ENCODE measurements around the gene PLCB1. TPM values are rescaled to one million over a fixed set of nuclear protein-coding genes. Genes with fewer than 3 reads are reported as not detected.

PLCB1 gene
- total RNA-seq, 1 experiment from 2014 or later = 6.0 TPM

DNA sequence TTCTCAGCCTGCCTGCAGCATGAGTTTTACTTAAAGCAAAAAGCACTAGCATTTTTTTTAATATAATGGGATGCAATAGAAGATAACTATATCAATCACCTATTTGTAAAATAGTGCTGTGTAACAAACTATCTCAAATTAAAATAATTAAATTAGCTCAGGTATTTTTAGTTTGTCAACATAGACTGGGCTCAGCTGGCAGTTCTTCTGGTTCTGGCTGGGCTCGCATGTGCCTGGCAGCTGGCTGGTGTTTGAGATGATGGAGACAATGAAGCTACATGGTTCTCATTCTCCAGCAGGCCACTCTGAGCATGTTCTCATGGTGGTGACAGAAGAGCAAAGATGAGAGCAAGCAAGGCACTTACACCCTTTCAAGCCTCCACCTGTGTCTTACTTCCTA is 181.0 kb downstream of the PLCB1 start:
- no TSS peak for BruUV-seq (replicated peaks)
- TF ChIP-seq, protein P1, sequence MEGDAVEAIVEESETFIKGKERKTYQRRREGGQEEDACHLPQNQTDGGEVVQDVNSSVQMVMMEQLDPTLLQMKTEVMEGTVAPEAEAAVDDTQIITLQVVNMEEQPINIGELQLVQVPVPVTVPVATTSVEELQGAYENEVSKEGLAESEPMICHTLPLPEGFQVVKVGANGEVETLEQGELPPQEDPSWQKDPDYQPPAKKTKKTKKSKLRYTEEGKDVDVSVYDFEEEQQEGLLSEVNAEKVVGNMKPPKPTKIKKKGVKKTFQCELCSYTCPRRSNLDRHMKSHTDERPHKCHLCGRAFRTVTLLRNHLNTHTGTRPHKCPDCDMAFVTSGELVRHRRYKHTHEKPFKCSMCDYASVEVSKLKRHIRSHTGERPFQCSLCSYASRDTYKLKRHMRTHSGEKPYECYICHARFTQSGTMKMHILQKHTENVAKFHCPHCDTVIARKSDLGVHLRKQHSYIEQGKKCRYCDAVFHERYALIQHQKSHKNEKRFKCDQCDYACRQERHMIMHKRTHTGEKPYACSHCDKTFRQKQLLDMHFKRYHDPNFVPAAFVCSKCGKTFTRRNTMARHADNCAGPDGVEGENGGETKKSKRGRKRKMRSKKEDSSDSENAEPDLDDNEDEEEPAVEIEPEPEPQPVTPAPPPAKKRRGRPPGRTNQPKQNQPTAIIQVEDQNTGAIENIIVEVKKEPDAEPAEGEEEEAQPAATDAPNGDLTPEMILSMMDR (IDR thresholded peaks at IDR 0.05; ENCODE audit: unreplicated experiment) = no peak
- no peak for DNase-seq
- Mint-ChIP-seq H3K27me3 (ENCODE audit: unreplicated experiment) (no peaks in the 10 kb centered on the region), H3K4me1 (ENCODE audit: low read depth, unreplicated experiment) (no peaks in the 10 kb centered on the region), H3K36me3 (ENCODE audit: insufficient read depth, unreplicated experiment) (no peaks in the 10 kb centered on the region), H3K9me3 (ENCODE audit: low read depth, unreplicated experiment) (no peaks in the 10 kb centered on the region), H3K4me3 (ENCODE audit: low read depth, unreplicated experiment) (no peak overlapping the region), H3K27ac (ENCODE audit: unreplicated experiment) (no peak overlapping the region)
- CTCF ChIA-PET = no interaction called here
- intact Hi-C loops (cut with micrococcal nuclease; ENCODE audit: unreplicated experiment) = no loop called here

- TF ChIP-seq, protein P1 (IDR thresholded peaks at IDR 0.05; ENCODE audit: unreplicated experiment) = no peak
- no TSS peak for BruUV-seq (replicated peaks)
- DNase-seq = no peak
- CTCF ChIA-PET = no interaction called here
- intact Hi-C loops (cut with micrococcal nuclease; ENCODE audit: unreplicated experiment) = no loop called here
- Mint-ChIP-seq H3K27me3 (ENCODE audit: unreplicated experiment) (no peaks in the 10 kb centered on the region), H3K4me1 (ENCODE audit: low read depth, unreplicated experiment) (no peaks in the 10 kb centered on the region), H3K27ac (ENCODE audit: unreplicated experiment) (no peak overlapping the region), H3K36me3 (ENCODE audit: insufficient read depth, unreplicated experiment) (no peaks in the 10 kb centered on the region), H3K4me3 (ENCODE audit: low read depth, unreplicated experiment) (no peak overlapping the region), H3K9me3 (ENCODE audit: low read depth, unreplicated experiment) (no peaks in the 10 kb centered on the region)
Observed at GRCh38 chr20:8315639-8316573, 183.8 kb downstream of the PLCB1 start.

DNA sequence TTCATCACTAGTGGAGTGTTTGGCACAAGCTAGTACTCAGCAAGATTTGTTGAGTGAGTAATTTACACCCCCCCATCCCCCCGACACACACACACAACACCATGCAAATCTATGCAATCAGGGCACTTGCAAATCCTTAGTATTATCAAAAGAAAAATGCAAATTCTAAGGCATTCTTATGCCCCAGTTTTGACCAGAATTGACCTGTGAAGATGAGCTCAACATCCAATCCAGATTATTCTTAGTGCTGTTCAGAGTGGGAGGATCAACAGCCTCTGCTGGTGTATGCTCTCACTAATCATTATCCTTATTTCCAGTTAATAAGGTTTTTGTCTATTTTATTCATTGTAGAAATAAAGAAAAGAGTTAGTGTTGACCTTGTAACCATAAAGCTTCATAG is 185.4 kb downstream of the PLCB1 start:
- TF ChIP-seq, protein P1 (IDR thresholded peaks at IDR 0.05; ENCODE audit: unreplicated experiment) = no peak
- no TSS peak for BruUV-seq (replicated peaks)
- no peaks in the 10 kb centered on the region for H3K27me3 Mint-ChIP-seq (ENCODE audit: unreplicated experiment)
- no peak overlapping the region for H3K4me3 Mint-ChIP-seq (ENCODE audit: low read depth, unreplicated experiment)
- no peaks in the 10 kb centered on the region for H3K4me1 Mint-ChIP-seq (ENCODE audit: low read depth, unreplicated experiment)
- H3K36me3 Mint-ChIP-seq (ENCODE audit: insufficient read depth, unreplicated experiment) = no peaks in the 10 kb centered on the region
- no peaks in the 10 kb centered on the region for H3K9me3 Mint-ChIP-seq (ENCODE audit: low read depth, unreplicated experiment)
- no peak overlapping the region for H3K27ac Mint-ChIP-seq (ENCODE audit: unreplicated experiment)
- no peak for DNase-seq
- intact Hi-C loops (cut with micrococcal nuclease; ENCODE audit: unreplicated experiment) = no loop called here
- CTCF ChIA-PET = interaction anchor here (0.7 kb wide), 2 partner anchors 17 to 697 kb away, joined by 3 to 4 read pairs; no protein-coding TSS in a partner anchor

DNA sequence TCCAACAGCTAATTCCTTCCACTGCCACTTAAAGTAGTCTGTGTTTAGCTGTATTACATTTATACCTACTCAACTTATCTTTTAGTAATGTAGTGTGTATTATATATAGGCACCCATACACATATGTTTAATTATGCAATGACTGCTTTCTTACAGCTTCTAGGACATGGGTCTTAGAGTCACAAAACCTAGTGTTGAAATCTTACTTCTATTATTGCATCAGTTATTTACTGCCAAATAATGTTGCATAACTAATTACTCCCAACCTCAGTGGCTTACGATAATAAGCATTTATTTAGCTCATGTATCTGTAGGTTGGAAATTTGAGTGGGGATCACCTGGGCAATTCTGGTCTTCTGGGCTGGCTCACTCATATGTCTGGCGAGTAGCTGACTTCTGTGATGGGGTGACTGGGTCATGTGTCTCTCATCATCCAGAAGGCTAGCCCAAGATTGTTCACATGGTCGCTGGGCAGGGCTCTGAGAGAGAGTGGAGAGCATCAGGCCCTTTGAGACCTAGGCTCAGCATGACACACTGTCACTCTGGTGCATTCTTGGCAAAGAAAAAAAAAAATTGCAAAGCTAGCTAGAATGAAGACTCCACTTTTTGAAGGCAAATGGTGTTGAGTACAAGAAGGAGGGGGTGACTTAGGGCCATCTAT is 187.0 kb downstream of the PLCB1 start:
- no peaks in the 10 kb centered on the region for H3K36me3 Mint-ChIP-seq (ENCODE audit: insufficient read depth, unreplicated experiment)
- DNase-seq = no peak
- intact Hi-C loops (cut with micrococcal nuclease; ENCODE audit: unreplicated experiment) = no loop called here
- no peaks in the 10 kb centered on the region for H3K4me1 Mint-ChIP-seq (ENCODE audit: low read depth, unreplicated experiment)
- BruUV-seq (replicated peaks) = no TSS peak
- TF ChIP-seq, protein P1 (IDR thresholded peaks at IDR 0.05; ENCODE audit: unreplicated experiment) = no peak
- no peaks in the 10 kb centered on the region for H3K9me3 Mint-ChIP-seq (ENCODE audit: low read depth, unreplicated experiment)
- H3K27me3 Mint-ChIP-seq (ENCODE audit: unreplicated experiment) = no peaks in the 10 kb centered on the region
- H3K27ac Mint-ChIP-seq (ENCODE audit: unreplicated experiment) = no peak overlapping the region
- H3K4me3 Mint-ChIP-seq (ENCODE audit: low read depth, unreplicated experiment) = no peak overlapping the region
- CTCF ChIA-PET = no interaction called here

Data from Calu3 (cell line).